Activated CD4-positive, alpha-beta T cell treated with anti-CD3 and anti-CD28 coated beads, Interleukin-2, amount 50 U/mL, for 1 hour (primary cell): Measurements from ENCODE around the gene R3HDM2.
A peak's percentile ranks its signal among the peaks of the same experiment; 100 is the strongest.

Experiments used
- DNase-seq: peaks from one replicate; pipeline ENCODE4 v3.0.0-alpha.2; 2020

R3HDM2 gene

GRCh38 chr12:57224973-57225679 lies 205.7 kb downstream of the R3HDM2 start:
- peak; percentile 71 for DNase-seq

- DNase-seq: no peak
Measured at GRCh38 chr12:57224278-57224972, 206.4 kb downstream of the R3HDM2 start.

GRCh38 chr12:57223191-57224165 lies 207.4 kb downstream of the R3HDM2 start:
- no peak for DNase-seq

- no peak for DNase-seq
Measured at GRCh38 chr12:57222286-57223190, 208.3 kb downstream of the R3HDM2 start.

GRCh38 chr12:57221169-57221917 lies 209.5 kb downstream of the R3HDM2 start:
- DNase-seq: no peak

- DNase-seq: no peak
Measured at GRCh38 chr12:57220770-57221168, 210.1 kb downstream of the R3HDM2 start.

- no peak for DNase-seq
Measured at GRCh38 chr12:57219993-57220754, 210.7 kb downstream of the R3HDM2 start.

- DNase-seq: no peak
Measured at GRCh38 chr12:57219205-57219992, 211.4 kb downstream of the R3HDM2 start.

GRCh38 chr12:57218030-57218853 lies 212.6 kb downstream of the R3HDM2 start:
- no peak for DNase-seq

GRCh38 chr12:57216921-57217879 lies 213.6 kb downstream of the R3HDM2 start:
- DNase-seq: peak; percentile 28

- peak; percentile 59 for DNase-seq
Measured at GRCh38 chr12:57216014-57216911, 214.6 kb downstream of the R3HDM2 start, which contains the start of gene NXPH4. TSS of gene NXPH4 (plus strand) at chr12:57216794. CDS start at chr12:57216970, 176 bp downstream.

- DNase-seq: peak; percentile 26
Measured at GRCh38 chr12:57215668-57216013, 215.2 kb downstream of the R3HDM2 start.

GRCh38 chr12:57215065-57215464 lies 215.8 kb downstream of the R3HDM2 start:
- DNase-seq: no peak

- peak; percentile 67 for DNase-seq
Measured at GRCh38 chr12:57214398-57214781, 216.5 kb downstream of the R3HDM2 start.

- DNase-seq: no peak
Measured at GRCh38 chr12:57213763-57214397, 217.0 kb downstream of the R3HDM2 start.
